Smooth muscle cell (in vitro differentiated cells): ENCODE data around the gene SCARB1. TPM values are rescaled to one million over a fixed set of nuclear protein-coding genes. Genes with fewer than 3 reads are reported as not detected.

Source experiments
- DNase-seq: peaks from one replicate; lab custom pipeline; 2025; ENCODE audit not compliant: unreplicated experiment; lab: John Stamatoyannopoulos, UW
- H2AFZ ChIP-seq: fragments of 200-600 bp; sonication (generic); 2 replicates; pipeline ENCODE4 v1.6.0; 2016; ENCODE audit warnings: antibody characterized with exemption, low read depth, mild to moderate bottlenecking
- H3F3A ChIP-seq: fragments of 200-600 bp; sonication (generic); 2 replicates; pipeline ENCODE4 v1.6.0; 2017; ENCODE audit warnings: antibody characterized with exemption, low read depth
- H3K27ac ChIP-seq: fragments of 200-600 bp; sonication (generic); 2 replicates; pipeline ENCODE4 v1.5.1; 2016; ENCODE audit warnings: low read depth, mild to moderate bottlenecking
- H3K27me3 ChIP-seq: fragments of 200-600 bp; sonication (generic); 2 replicates; pipeline ENCODE4 v1.6.1; 2016; ENCODE audit warnings: low read depth, mild to moderate bottlenecking
- H3K36me3 ChIP-seq: fragments of 200-600 bp; sonication (generic); 2 replicates; pipeline ENCODE4 v1.5.1; 2016; ENCODE audit warnings: low read depth
- H3K4me1 ChIP-seq: fragments of 200-600 bp; sonication (generic); 2 replicates; pipeline ENCODE4 v1.5.1; 2016; ENCODE audit warnings: low read depth
- H3K4me2 ChIP-seq: fragments of 200-600 bp; sonication (generic); 2 replicates; pipeline ENCODE4 v1.6.0; 2016; ENCODE audit warnings: mild to moderate bottlenecking
- H3K4me3 ChIP-seq: fragments of 200-600 bp; sonication (generic); 2 replicates; pipeline ENCODE4 v1.5.1; 2016; ENCODE audit warnings: mild to moderate bottlenecking
- H3K79me2 ChIP-seq: fragments of 200-600 bp; sonication (generic); 2 replicates; pipeline ENCODE4 v1.6.0; 2016; ENCODE audit warnings: low read depth, mild to moderate bottlenecking
- H3K9ac ChIP-seq: fragments of 200-600 bp; sonication (generic); 2 replicates; pipeline ENCODE4 v1.6.0; 2016; ENCODE audit warnings: low read depth
- H3K9me3 ChIP-seq: fragments of 200-600 bp; sonication (generic); replicated peaks from 2 replicates; pipeline ENCODE4 v1.5.1; 2016; ENCODE audit warnings: low read depth
- H4K20me1 ChIP-seq: fragments of 200-600 bp; sonication (generic); 2 replicates; pipeline ENCODE4 v1.6.0; 2016; ENCODE audit warnings: low read depth
- CTCF ChIP-seq: fragments of 200-600 bp; sonication (generic); IDR thresholded peaks from 2 replicates; pipeline ENCODE4 v1.5.1; 2017; ENCODE audit warnings: borderline replicate concordance, mild to moderate bottlenecking, antibody characterized with exemption; ENCODE audit not compliant: insufficient read depth, poor library complexity, severe bottlenecking
- WGBS: methylation state at CpG from one replicate; pipeline ENCODE4 v1.1.7; 2016; ENCODE audit warnings: low lambda C conversion rate; 5-methylcytosine and 5-hydroxymethylcytosine counted together
- polyA plus RNA-seq: library from polyadenylated mRNA; unstranded; fragments of >200 nt; fragmentation: Nextera tagmentation; extraction: Ambion mirVana; gene quantifications from 2 replicates; pipeline ENCODE4 v1.2.1, GENCODE V29; 2016
- total RNA-seq: library from RNA; depleted of rRNA; stranded (reverse); fragments of >200 nt; gene quantifications from 2 replicates; pipeline ENCODE4 v1.2.3, GENCODE V29; 2014

Gene SCARB1
- total and polyA plus RNA-seq, 2 experiments from 2014 or later, result 6.8 to 10.1 TPM

- DNase-seq, result no peak
- 81% methylated on average over 11 of the region's 11 CpGs for WGBS
- Histone ChIP-seq H3K27me3 (no peaks in the 10 kb centered on the region), H3K36me3 (no peaks in the 10 kb centered on the region), H3K4me3 (no peak overlapping the region), H2AFZ (no peak overlapping the region), H3K4me1 (no peaks in the 10 kb centered on the region), H3K9me3 (no peaks in the 10 kb centered on the region), H4K20me1 (no peaks in the 10 kb centered on the region), H3K27ac (no peak overlapping the region), H3F3A (no peaks in the 10 kb centered on the region), H3K79me2 (no peaks in the 10 kb centered on the region), H3K4me2 (no peak overlapping the region), H3K9ac (no peak overlapping the region)
- no peak for TF ChIP-seq CTCF
Measured at GRCh38 chr12:124872068-124872719, 8.5 kb upstream of the SCARB1 start.

DNA sequence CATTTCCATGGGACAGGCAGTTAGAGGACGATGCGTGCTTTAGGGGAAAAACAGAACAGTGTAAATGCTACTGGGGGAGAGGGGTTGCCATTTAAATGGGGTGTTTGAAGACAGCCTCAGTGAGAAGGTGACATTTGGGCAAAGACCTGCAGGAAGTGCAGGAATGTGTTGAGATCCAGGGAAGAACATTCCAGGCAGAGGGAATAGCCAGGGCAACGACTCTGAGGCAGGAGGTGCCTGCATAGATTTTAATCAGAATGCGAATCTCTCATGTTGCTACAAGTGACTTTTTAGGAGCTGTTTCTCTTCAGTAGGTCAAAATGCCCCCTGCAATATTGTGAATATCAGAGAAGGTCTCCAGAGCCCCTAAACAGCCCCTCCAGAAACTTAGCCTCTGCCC is 7.6 kb upstream of the SCARB1 start:
- no peaks in the 10 kb centered on the region for H3K4me1 ChIP-seq
- H3K27ac ChIP-seq, result no peak overlapping the region
- no peaks in the 10 kb centered on the region for H3F3A ChIP-seq
- no peak overlapping the region for H2AFZ ChIP-seq
- no peak for TF ChIP-seq CTCF
- DNase-seq, result no peak
- H3K4me3 ChIP-seq, result no peak overlapping the region
- H4K20me1 ChIP-seq, result no peaks in the 10 kb centered on the region
- WGBS, result 77% methylated on average over 4 of the region's 4 CpGs
- H3K27me3 ChIP-seq, result no peaks in the 10 kb centered on the region
- H3K36me3 ChIP-seq, result no peaks in the 10 kb centered on the region
- H3K79me2 ChIP-seq, result no peaks in the 10 kb centered on the region
- H3K4me2 ChIP-seq, result no peak overlapping the region
- H3K9me3 ChIP-seq, result no peaks in the 10 kb centered on the region
- no peak overlapping the region for H3K9ac ChIP-seq

- DNase-seq, result no peak
- no peaks in the 10 kb centered on the region for H3K36me3 ChIP-seq
- H3F3A ChIP-seq, result no peaks in the 10 kb centered on the region
- H3K4me2 ChIP-seq, result no peak overlapping the region
- no peaks in the 10 kb centered on the region for H3K4me1 ChIP-seq
- no peak overlapping the region for H3K4me3 ChIP-seq
- H3K27me3 ChIP-seq, result no peaks in the 10 kb centered on the region
- no peaks in the 10 kb centered on the region for H3K9me3 ChIP-seq
- no peak overlapping the region for H2AFZ ChIP-seq
- WGBS, result 92% methylated on average over 4 of the region's 4 CpGs
- H3K79me2 ChIP-seq, result no peaks in the 10 kb centered on the region
- H3K27ac ChIP-seq, result no peak overlapping the region
- H3K9ac ChIP-seq, result no peak overlapping the region
- no peak for TF ChIP-seq CTCF
- H4K20me1 ChIP-seq, result no peaks in the 10 kb centered on the region
Measured at GRCh38 chr12:124870515-124870914, 6.9 kb upstream of the SCARB1 start.

GRCh38 chr12:124869059-124869665 is 5.5 kb upstream of the SCARB1 start:
- H3K9me3 ChIP-seq, result no peaks in the 10 kb centered on the region
- no peak overlapping the region for H3K9ac ChIP-seq
- no peaks in the 10 kb centered on the region for H3K79me2 ChIP-seq
- no peaks in the 10 kb centered on the region for H3F3A ChIP-seq
- no peak overlapping the region for H3K27ac ChIP-seq
- peaks cover 1% of the 10 kb centered on the region for H3K4me1 ChIP-seq
- 73% methylated on average over 17 of the region's 17 CpGs for WGBS
- DNase-seq, result no peak
- H3K4me2 ChIP-seq, result no peak overlapping the region
- no peaks in the 10 kb centered on the region for H3K27me3 ChIP-seq
- TF ChIP-seq CTCF, result no peak
- no peak overlapping the region for H3K4me3 ChIP-seq
- no peak overlapping the region for H2AFZ ChIP-seq
- no peaks in the 10 kb centered on the region for H3K36me3 ChIP-seq
- no peaks in the 10 kb centered on the region for H4K20me1 ChIP-seq
